Germinal center (tissue), 1 donor: ENCODE results near the gene FSTL4.
"Not testable (repeated sequence)": the region's sequence is repeated elsewhere in the genome, so short reads cannot be mapped to it uniquely, and the experiment has no call there.

ENCODE experiments used
- DNase-seq: peaks from one replicate; pipeline ENCODE4 v3.0.0; 2012; ENCODE audit warnings: mixed read lengths, low spot score

The FSTL4 gene

DNA sequence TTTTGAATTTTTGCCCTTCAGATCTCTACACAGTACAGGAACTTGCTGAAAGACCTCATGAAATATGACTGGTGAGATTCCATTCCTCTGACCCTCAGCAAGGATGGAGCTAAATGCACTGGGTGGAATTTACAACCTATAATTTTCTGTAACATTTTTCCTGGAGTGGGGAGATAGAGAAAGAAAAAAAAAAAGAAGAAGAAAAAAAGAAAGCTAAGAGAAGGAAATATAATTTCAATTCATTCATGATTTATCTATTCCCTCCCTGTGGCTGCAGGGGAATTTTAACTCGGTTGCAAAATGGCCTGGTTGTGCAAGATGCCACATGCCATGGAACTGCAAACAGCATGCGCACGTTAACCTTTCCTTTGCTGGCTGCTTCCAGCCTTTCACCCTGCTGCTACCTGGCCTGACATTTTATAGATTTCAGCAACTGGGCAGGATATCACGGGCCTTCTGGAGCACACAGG is 155.4 kb downstream of the FSTL4 start:
- no peak for DNase-seq

DNA sequence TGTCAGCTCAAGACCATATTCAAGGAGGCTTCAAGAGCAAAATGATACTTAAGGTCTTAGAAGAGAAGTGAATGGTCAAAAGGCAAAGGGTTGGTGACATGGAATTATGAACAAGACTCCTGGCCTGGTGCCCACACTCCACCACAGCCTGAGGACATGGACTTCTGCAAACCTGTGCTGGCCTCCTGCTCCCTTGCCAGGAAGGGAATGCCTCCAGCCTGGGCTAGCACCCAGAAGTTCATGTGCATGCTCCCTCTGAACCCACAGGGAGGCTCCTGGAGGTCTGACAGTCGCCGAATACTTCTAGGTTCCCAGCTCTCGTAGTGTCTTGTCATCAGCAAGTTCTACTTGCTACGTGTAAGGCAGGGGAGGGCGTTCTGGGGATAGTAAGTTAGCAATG is 156.7 kb downstream of the FSTL4 start:
- no peak for DNase-seq

DNA sequence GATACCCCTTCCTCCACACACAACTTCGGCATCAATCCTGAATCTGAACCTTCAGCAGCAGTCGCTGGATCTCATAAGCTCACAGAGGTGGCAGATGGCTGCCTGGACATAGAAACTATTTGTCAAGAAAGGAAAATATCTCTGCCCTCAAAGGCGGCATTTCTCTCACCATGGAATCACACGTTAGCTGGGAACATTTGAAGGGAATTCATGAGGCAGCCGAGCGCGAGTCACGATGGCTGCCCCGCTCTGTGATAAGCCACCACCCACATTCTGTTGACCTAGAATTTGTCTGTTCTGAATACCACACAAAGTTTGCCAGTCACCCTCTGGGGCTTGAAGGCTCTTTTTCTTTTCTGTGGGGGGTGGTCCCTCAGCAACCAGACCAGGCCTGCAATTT is 157.9 kb downstream of the FSTL4 start:
- DNase-seq: no peak

DNA sequence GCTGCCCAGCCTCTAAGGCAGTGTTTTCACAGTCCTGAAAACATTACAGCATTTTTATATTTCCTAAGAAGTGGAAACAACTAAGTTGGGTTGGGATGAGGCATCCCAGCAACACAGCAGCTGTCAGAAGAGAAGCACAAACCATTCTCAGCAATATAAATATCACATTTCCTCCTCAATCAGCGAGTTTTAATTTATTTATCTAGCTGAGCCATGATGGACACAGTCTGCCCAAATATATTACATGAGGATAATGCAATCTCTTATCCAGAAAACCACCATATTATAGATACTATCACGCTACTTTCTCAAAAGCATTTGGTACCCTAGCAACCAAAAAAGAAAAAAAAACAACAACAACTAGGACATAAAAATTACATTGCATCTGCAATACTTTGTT is 158.5 kb downstream of the FSTL4 start:
- DNase-seq: no peak

DNA sequence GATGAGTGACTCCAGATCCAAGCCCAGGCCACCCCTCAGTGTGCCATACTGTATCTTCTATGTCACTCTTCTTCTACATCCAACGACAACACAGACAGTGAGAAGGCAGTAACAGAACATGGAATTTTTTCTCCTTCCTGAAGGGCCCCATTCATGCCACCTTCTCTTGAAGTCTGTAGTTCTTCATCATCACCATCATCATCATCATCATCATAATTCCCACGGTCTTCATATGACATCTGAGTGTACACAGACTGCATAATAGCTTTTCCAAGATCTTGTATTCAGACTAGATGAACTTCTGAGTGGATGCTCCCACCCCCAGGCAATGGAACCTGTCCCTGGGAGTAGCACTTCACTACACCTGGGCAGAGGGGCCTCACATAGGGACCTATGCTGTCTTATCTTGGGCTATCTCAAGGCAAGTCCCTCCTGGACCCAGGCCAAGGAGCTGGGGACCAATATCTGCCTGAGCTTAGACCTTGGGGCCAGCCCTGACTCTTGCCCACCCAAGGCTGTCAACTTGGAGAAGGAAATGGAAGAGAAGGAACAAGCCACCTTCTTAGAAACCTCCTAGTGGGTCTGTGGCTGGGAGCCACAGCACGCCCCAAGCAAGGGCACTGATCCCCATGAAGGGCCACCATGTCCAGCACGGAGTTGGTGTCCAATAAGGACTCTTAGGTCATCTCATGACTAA is 159.1 kb downstream of the FSTL4 start:
- no peak for DNase-seq

DNA sequence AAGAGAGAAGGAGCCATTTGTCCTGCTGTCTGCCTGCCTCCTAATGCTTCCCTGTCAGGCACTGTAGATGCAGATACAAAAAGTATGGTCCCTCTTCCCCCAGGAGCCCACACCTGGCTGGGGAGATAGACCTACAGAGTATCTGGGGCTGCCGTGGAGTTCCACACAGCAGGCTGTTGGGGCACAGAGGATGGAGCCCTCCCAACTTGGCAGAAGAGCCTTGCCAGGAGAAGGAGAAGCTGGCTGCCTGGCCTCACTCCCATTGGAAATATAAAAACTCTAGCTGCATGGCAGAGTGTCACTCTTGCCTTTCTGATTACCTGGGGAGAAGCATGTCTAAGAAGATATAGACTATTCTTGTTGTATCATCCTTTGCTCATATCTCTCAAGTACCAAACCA is 160.4 kb downstream of the FSTL4 start:
- DNase-seq: no peak

DNA sequence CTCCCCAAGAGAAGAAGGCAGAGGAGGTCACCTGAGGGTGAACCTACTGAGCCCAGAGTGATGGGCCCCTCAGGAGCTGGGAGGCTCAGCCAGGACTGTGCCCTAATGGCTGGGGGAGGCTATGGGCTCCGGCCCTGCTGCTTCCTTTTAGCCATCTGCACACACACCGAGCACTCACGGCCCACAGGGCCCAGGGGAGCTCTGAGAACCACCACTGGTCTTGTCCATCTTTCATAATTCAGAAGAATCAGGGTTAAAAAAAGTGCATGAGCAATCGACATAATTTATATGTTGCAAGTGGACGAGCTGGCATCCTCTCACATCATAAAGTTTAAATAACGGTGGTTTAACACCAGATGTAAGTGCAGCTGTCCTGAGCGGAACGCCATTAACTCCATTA is 162.1 kb downstream of the FSTL4 start:
- no peak for DNase-seq

DNA sequence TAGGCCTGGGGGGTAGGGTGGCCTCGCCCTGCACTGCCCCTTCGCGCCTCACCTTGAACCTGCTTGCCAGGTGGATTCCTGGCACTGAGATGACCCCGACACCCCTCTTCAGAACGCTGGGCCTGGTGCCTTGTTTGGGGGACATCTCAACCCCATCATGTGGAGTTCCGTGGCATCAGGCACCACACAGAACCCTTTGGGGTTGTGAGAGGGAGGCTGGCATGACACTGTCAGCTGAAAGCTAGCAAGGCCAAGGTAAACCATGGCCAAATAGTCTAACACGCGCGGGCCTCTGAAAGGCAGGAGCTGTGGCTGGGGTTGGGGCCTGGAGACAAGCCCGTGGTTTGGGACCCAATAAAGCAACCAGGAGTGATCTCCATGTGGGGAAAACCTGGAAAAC is 163.2 kb downstream of the FSTL4 start:
- no peak for DNase-seq

DNA sequence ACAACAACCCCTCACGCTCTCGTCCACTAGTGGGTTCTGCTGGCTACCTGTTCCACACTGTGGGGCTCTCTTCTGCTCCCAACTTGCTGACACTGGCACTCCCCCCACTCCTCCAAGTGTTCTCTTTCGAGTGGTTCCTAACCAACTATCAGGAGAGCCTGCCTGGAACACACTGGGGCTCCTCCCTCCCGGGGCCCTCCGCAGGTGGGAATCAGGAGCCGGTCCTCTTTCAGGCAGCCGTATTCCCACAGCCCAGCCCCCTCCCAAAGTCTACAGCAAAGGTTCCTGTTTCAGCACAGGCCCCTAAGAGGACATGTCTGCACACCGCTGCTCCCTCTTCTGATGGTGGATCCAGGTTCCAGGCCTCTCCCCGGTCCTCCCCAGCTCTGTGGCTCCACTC is 165.9 kb downstream of the FSTL4 start:
- DNase-seq: no peak

DNA sequence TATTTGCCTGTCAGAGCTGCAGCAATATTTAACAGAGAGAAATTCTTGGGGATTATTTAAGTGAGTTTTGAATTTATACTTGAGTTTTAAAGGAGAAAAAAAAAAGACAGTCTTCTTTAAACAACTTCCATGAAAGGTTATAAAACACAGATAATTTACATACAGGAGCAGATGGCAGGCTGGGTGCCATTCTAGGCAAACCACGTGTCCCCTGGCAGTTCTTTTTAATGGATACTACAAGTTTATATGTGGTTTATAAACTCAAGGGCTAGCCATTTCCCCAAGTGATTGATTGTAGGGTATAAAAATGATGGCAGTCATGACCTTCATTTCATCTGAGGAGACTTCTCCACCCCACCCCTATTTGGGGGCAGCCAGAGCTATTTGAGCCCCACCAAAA is 166.6 kb downstream of the FSTL4 start:
- no peak for DNase-seq

DNA sequence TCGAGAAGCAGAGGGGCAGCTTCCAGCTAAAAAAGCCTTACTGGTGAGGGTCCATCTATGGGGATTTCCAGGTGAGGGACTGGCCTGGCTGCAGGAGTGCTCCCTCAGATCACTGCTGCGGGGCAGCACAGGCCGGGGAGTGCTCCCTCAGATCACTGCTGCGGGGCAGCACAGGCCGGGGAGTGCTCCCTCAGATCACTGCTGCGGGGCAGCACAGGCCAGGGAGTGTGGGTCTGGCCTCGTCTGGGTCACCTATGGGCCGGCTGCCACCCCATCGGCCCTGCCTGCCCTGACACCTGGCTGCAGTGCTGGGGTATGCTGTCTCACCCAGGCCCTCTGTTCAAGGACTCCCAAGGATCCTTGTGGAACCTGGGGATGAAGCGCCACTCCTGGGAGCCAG is 167.1 kb downstream of the FSTL4 start:
- not testable (repeated sequence) for DNase-seq

DNA sequence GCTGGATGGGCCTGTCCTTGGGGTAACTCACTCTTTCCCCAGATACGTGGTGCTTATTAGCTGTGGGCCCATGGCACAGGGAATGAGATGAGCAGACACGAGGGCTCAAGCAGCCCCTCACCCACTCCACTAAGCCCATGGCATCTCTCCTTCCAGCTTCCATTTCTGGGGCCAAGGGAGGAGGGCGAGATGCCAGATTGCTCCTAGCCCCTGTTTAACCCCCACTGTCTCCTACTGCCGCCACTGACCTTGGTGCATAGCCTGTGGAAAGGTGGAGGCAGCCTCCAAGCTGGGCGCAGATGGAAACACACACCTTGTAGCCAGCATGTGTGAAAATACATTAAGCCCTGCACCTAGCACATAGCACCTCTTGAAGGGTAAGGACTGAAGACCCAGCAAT is 167.6 kb downstream of the FSTL4 start:
- DNase-seq: no peak

DNA sequence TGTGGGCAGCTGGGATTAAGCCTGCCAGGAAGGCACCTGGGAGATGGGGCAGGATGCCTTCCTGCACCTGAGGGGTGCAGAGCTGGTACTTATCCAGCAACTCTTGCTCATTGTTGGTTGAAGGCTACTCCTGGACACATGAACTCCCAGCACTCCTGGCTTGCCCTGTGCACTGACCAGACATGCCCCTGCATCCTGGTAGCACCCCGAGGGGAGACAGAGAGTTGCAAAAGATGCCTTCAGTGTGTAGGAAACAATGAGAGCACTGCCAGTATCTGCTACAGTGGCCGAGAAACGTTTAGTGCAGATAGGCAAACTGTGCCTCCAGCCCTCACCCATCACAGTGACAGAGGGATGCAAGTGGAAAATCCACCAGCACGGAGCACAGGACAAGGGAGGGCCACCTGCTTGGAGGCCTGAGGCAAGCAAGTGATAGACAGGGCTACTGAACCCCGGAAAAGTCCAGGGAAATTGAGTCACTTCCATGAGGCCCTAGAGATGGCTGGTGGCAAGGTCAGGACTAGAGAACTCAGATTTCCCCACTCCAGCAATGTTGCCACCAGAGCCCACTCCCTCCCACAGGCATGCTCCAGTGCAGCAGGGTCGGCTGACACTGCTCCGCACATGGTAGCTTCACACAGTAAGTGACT is 171.1 kb downstream of the FSTL4 start:
- no peak for DNase-seq

DNA sequence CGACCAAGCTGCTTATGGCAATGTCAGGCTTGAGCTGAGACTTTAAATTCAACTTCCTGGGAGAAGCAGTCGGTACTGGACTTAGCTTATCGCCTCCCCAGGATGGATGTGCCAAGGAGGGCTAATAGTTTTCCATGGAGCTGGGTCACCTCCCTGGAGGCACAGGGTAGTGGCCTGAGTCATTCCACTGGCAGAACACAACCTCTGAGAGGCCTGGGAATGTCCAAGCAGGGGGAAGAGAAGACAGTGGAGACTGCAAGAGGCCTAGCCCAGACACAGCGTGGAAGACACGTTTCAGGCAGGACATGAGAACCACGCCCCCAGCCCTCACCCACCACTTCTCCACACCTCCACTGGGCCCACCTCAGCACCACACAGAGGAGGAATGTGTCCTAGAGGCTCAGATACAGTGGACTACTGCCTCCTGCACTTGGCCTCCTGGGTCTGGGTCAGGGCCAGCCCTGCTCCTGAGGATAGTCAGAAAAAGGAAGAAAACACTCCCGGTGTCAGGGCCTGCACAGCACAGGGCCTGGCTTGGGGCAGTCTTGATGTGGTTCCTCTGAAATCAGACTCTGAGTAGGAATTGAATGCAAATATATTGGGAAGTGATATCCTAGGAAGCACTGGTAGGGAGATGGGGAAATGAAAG is 171.8 kb downstream of the FSTL4 start:
- DNase-seq: no peak

DNA sequence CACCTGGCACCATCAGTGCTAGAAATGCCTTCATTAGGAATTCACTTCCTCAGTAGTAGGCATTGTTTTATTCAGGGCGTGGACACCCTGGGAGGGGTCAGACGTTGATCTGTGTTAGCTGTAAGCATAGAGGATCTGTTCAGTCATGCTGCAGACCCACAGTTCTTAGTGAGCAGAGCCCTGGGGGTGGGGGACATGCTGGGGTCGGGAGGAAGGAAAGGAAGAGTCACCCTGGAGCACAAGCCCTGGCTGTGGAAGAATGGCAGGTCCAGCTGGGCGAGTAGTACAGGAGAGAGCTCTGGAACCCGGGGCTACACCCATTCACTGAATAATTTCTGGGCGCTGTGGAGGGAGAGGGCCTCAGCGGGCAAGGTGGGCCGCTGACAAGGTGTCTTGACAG is 172.5 kb downstream of the FSTL4 start:
- no peak for DNase-seq

DNA sequence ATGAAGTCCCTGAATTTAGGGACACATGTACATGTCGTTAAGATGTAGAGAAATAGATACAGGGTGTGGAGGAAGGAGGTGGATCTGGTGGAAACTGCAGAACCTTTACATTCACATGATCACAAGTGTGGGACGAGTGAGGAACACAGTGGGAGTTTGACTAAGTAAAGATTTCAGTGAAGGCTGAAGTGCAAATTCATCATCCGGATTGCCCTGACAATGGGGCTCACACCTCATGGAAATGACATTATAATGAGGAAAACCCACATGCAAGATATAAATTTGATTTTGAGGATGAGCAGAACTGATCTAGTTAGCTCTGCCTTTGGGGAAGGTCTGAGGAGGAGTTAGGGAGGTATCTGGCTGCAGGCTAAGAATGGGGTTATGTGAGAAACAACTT is 173.9 kb downstream of the FSTL4 start:
- DNase-seq: no peak

DNA sequence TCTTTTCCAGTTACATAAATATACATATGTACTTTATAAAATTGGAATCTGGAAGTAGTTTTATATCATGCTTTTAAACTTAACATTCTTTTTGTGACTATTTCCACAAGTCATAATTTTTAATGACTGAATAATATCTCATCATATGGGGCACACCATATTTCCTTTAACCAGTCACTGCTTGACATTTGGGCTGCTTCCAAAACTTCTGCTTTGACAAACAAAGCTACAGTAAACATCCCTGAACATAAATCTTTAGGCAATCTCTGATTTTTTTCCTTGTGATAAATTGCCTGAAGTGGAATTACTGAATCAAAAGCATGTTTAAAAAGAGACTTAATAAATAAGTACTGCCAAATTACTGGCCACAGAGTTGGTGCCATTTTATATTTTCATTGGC is 178.0 kb downstream of the FSTL4 start:
- DNase-seq: no peak

DNA sequence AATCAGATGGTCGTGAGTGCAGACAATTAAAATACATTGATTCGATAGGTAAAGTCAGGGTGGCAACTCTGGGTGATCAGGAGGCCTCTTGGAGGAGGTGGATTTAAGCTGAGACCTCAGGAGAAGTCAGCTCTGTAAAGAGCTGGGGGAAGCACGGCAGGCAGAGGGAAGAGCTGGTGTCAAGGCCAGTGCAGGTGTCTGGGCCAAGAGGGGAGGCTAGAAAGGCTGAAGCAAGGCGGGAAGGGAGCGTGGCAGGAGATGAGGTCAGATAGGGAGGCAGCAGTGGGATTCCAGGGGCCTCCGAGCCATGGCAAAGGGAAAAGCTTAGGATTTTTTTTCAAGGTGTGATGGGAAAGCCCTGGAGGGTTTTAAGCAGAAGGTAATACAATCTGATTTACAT is 178.7 kb downstream of the FSTL4 start:
- DNase-seq: no peak

DNA sequence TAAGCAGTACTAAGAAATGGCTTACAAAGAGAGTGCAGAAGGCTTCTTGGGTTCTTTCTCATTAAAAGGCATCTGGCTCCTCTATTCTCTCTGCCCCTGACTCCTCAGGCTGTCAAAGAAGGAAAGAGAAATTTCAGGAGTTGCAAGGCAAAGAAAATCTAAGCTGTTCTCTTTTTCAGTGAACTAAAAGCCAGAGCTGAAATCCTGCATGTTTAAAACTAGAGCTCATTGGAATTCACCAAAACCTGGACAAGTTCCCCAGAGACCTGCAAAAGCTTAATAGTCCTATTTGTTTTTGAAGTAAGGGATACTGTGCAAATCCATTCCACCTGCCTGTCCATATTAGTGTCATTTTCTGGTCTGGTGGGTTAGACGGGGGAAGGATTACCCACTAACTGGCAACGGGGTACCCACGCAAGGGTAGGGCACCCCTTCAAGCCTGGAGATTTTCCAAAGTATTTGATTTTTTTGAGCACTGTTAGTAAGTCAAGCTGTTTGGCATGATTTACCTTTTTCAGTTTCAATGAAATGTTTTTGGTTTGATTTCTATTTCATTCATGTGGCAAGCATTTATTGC is 179.3 kb downstream of the FSTL4 start:
- DNase-seq: no peak

DNA sequence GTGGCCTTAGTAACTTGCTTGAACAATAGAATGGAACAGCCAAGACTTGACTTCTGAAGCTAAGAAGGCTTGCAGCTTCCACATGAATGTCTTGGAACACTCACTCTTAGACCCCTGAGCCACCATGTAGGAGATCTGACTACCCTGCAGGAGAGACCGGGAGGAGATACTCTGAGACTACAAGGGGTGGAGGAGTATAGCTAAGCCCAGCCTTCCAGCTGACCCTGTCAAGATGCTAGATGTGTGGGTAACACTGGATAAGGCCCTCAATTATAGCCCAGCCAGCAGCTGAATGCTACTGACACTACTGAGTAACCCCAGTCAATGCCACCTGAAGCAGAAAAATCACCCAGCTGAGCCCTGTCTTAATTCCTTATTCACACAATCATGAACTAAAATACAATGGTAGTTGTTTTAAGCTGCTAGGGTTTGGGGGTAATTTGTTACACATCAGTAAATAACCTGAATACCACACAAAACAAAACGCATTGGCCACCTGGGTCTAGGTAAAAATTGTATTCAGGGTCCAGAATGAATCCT is 180.9 kb downstream of the FSTL4 start:
- no peak for DNase-seq

DNA sequence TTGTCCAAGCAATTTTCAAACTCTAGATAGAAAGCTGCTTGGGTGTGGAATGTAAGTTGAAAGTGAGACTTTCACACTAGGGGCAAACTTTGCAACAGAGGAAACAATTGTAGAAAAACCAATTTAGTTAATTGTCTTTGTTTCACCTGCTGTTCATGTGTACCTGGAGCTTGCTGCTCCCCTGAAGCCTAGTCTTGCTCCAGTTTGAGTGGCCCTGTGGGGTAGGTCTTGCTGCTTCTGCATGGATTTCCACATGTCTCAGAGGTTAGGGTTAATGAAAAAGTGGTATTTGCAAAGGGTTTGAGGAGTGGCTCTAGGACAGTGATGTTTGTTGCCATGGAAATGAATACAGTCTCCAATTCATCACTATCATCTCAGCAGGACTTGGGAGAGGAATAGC is 182.2 kb downstream of the FSTL4 start:
- DNase-seq: no peak

DNA sequence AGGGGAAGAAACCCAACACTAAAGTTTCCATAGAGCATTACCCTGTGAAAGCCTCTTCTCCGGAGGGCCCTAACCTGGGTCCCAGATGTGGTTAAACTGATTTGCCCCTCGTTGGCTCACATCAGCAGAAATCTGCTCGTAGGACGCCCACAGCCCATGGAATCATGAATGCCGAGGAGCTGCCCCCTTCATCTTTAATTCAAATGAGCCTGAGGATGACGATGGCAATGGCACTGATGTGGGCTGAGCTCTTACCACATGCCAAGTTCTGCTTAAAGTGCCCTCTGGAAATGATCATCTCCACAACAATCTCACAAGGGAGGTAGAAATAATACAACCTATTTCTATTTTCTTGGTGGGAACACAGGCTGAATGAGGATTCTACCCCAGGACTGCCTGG is 183.3 kb downstream of the FSTL4 start:
- no peak for DNase-seq

DNA sequence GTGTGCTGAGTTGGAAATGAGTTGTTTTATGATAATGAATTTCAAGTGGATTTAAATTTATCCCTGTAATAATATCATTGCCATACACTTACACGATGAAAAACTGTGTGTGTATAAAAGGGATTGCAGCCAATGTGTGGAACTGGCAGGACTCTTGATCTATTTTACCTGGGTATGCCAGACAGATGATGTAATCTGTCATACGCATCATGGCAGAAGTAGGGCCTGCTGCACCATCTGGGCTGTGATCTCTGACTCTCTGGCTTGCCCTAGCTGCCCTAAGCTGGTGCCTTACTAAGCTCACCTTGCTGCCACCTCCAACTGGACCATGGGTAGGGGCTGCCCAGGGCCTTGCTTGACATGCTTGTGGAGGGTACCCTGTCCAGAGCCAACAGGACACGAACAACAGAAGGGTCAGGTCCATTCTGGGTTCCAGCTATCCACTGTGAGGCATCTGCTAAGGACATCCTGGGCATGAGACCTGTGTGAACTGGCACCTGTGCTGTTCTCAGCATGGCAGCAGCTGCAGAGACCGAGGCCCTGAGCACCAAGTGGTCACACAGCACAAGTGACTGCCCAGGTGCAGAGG is 184.2 kb downstream of the FSTL4 start:
- no peak for DNase-seq
